MM.1S (cell line): ENCODE measurements around the gene SLC4A11.

ENCODE experiments used
- DNase-seq: peaks from one replicate; pipeline ENCODE4 v3.0.0-alpha.2; 2015
- H2AFZ ChIP-seq: fragments of 300-600 bp; sonication (generic); 2 replicates; pipeline ENCODE4 v1.6.0; 2016; ENCODE audit warnings: antibody characterized with exemption, low read length
- H3F3A ChIP-seq: fragments of 300-600 bp; sonication (generic); 2 replicates; pipeline ENCODE4 v1.6.1; 2016; ENCODE audit warnings: mild to moderate bottlenecking, antibody characterized with exemption, low read length, moderate library complexity, mixed read lengths; ENCODE audit not compliant: insufficient read depth
- H3K27ac ChIP-seq: fragments of 300-600 bp; sonication (generic); 2 replicates; pipeline ENCODE4 v1.5.1; 2016; ENCODE audit warnings: mild to moderate bottlenecking, low read length
- H3K27me3 ChIP-seq: fragments of 300-600 bp; sonication (generic); replicated peaks from 2 replicates; pipeline ENCODE4 v1.6.0; 2016; ENCODE audit warnings: low read length; ENCODE audit not compliant: insufficient read depth
- H3K36me3 ChIP-seq: fragments of 300-600 bp; sonication (generic); replicated peaks from 2 replicates; pipeline ENCODE4 v1.6.1; 2016; ENCODE audit warnings: mild to moderate bottlenecking, low read length, mixed read lengths; ENCODE audit not compliant: insufficient read depth
- H3K4me1 ChIP-seq: fragments of 300-600 bp; sonication (generic); 2 replicates; pipeline ENCODE4 v1.6.1; 2016; ENCODE audit warnings: low read length, mixed read lengths
- H3K4me2 ChIP-seq: fragments of 300-600 bp; sonication (generic); 2 replicates; pipeline ENCODE4 v1.6.0; 2016; ENCODE audit warnings: low read depth, low read length
- H3K4me3 ChIP-seq: fragments of 300-600 bp; sonication (generic); 2 replicates; pipeline ENCODE4 v1.5.1; 2016; ENCODE audit warnings: low read length, mixed read lengths
- H3K79me2 ChIP-seq: fragments of 300-600 bp; sonication (generic); 2 replicates; pipeline ENCODE4 v1.6.1; 2016; ENCODE audit warnings: mixed run types, low read length, mixed read lengths
- H3K9ac ChIP-seq: fragments of 300-600 bp; sonication (generic); 2 replicates; pipeline ENCODE4 v1.6.1; 2016; ENCODE audit warnings: low read length, mixed read lengths
- H3K9me2 ChIP-seq: fragments of 300-600 bp; sonication (generic); replicated peaks from 2 replicates; pipeline ENCODE4 v1.6.1; 2016; ENCODE audit warnings: mild to moderate bottlenecking, low read length, mixed read lengths; ENCODE audit not compliant: insufficient read depth
- H3K9me3 ChIP-seq: fragments of 300-600 bp; sonication (generic); replicated peaks from 2 replicates; pipeline ENCODE4 v1.6.1; 2016; ENCODE audit warnings: mild to moderate bottlenecking, low read length, mixed read lengths; ENCODE audit not compliant: insufficient read depth
- H4K20me1 ChIP-seq: fragments of 300-600 bp; sonication (generic); 2 replicates; pipeline ENCODE4 v1.6.1; 2016; ENCODE audit warnings: mild to moderate bottlenecking, low read length, moderate library complexity, mixed read lengths; ENCODE audit not compliant: insufficient read depth
- CTCF ChIP-seq: fragments of 300-600 bp; sonication (generic); IDR thresholded peaks from 2 replicates; pipeline ENCODE4 v1.5.1; 2016; ENCODE audit warnings: antibody characterized with exemption, low read length, mixed read lengths
- EZH2 ChIP-seq: fragments of 300-600 bp; sonication (generic); optimal IDR thresholded peaks from 2 replicates; pipeline ENCODE3; 2017; ENCODE audit warnings: low read depth, mild to moderate bottlenecking, antibody characterized with exemption, low read length, mixed read lengths
- EZH2phosphoT487 ChIP-seq: fragments of 300-600 bp; sonication (generic); IDR thresholded peaks from 2 replicates; pipeline ENCODE4 v1.6.1; 2018; ENCODE audit warnings: antibody characterized with exemption, low read length

Gene SLC4A11

GRCh38 chr20:3229798-3230197 is 9.2 kb downstream of the SLC4A11 start:
- Histone ChIP-seq H3K9me2 (no peaks in the 10 kb centered on the region), H3K27me3 (no peaks in the 10 kb centered on the region), H3K27ac (no peak overlapping the region), H3K4me3 (no peak overlapping the region), H3K4me1 (no peaks in the 10 kb centered on the region), H3K9ac (no peak overlapping the region), H3K4me2 (no peak overlapping the region), H3F3A (no peaks in the 10 kb centered on the region), H3K36me3 (no peaks in the 10 kb centered on the region), H2AFZ (no peak overlapping the region), H4K20me1 (no peaks in the 10 kb centered on the region), H3K79me2 (no peaks in the 10 kb centered on the region), H3K9me3 (no peaks in the 10 kb centered on the region)
- no peak for TF ChIP-seq EZH2phosphoT487
- no peak for TF ChIP-seq EZH2
- TF ChIP-seq CTCF, result no peak
- no peak for DNase-seq

GRCh38 chr20:3229158-3229557 is 9.8 kb downstream of the SLC4A11 start:
- H3K9ac ChIP-seq, result no peak overlapping the region
- H3K36me3 ChIP-seq, result no peaks in the 10 kb centered on the region
- H3K79me2 ChIP-seq, result no peaks in the 10 kb centered on the region
- H3K4me3 ChIP-seq, result no peak overlapping the region
- H3K4me2 ChIP-seq, result no peak overlapping the region
- no peaks in the 10 kb centered on the region for H3K4me1 ChIP-seq
- no peaks in the 10 kb centered on the region for H3K9me3 ChIP-seq
- no peaks in the 10 kb centered on the region for H4K20me1 ChIP-seq
- no peaks in the 10 kb centered on the region for H3K27me3 ChIP-seq
- H3K27ac ChIP-seq, result no peak overlapping the region
- no peaks in the 10 kb centered on the region for H3F3A ChIP-seq
- TF ChIP-seq EZH2phosphoT487 (no peak), CTCF (no peak), EZH2 (no peak)
- DNase-seq, result no peak
- H2AFZ ChIP-seq, result no peak overlapping the region
- no peaks in the 10 kb centered on the region for H3K9me2 ChIP-seq

GRCh38 chr20:3228750-3229032 is 10.3 kb downstream of the SLC4A11 start:
- no peaks in the 10 kb centered on the region for H3K79me2 ChIP-seq
- no peak overlapping the region for H3K4me2 ChIP-seq
- H3K27ac ChIP-seq, result no peak overlapping the region
- no peak overlapping the region for H3K4me3 ChIP-seq
- H3K9me3 ChIP-seq, result no peaks in the 10 kb centered on the region
- no peak overlapping the region for H3K9ac ChIP-seq
- H3K27me3 ChIP-seq, result no peaks in the 10 kb centered on the region
- no peak for DNase-seq
- TF ChIP-seq CTCF, result no peak
- no peak for TF ChIP-seq EZH2
- no peak for TF ChIP-seq EZH2phosphoT487
- no peaks in the 10 kb centered on the region for H3K9me2 ChIP-seq
- H3K4me1 ChIP-seq, result no peaks in the 10 kb centered on the region
- H3F3A ChIP-seq, result no peaks in the 10 kb centered on the region
- H2AFZ ChIP-seq, result no peak overlapping the region
- no peaks in the 10 kb centered on the region for H3K36me3 ChIP-seq
- no peaks in the 10 kb centered on the region for H4K20me1 ChIP-seq
